GM12878 (cell line): Measurements from ENCODE around the gene DNAJC25. TPM values are rescaled to one million over a fixed set of nuclear protein-coding genes. Genes with fewer than 3 reads are reported as not detected.

Experiments
- ATAC-seq: fragments of 200-7000 bp; cut with Tn5 transposase; 3 replicates; pipeline ENCODE4 v1.9.1; 2020; ENCODE audit warnings: mild to moderate bottlenecking, moderate library complexity
- BruUV-seq: library from RNA; stranded (reverse); fragments of 400-500 nt; replicated peaks from 2 replicates; lab custom pipeline; 2021; lab: Mats Ljungman, UMichigan
- CTCF ChIA-PET: fragments of 300-600 bp; sonication (Branson Sonifier 250); formaldehyde crosslinking; extraction: SDS; loops from one replicate; lab custom pipeline; 2021; ENCODE audit warnings: inconsistent platforms; lab: Yijun Ruan, JAX
- POLR2A ChIA-PET: fragments of 350-600 bp; formaldehyde crosslinking; extraction: SDS; loops from one replicate; lab custom pipeline; 2021; ENCODE audit warnings: inconsistent platforms; lab: Charles Lee
- RAD21 ChIA-PET: fragments of 300-600 bp; sonication (Branson Sonifier 250); formaldehyde crosslinking; loops from one replicate; lab custom pipeline; 2023; ENCODE audit warnings: antibody characterized with exemption; ENCODE audit not compliant: unreplicated experiment; lab: Charles Lee
- SMC1A ChIA-PET: fragments of 300-600 bp; sonication (Branson Sonifier 250); formaldehyde crosslinking; loops from one replicate; lab custom pipeline; 2023; ENCODE audit not compliant: unreplicated experiment, uncharacterized antibody; lab: Charles Lee
- DNase-seq: peaks from one replicate; pipeline ENCODE4 v3.0.0-alpha.2; 2011; ENCODE audit warnings: low read depth, low spot score
- FAIRE-seq: peaks from 3 replicates; lab custom pipeline; 2011; peaks lifted over from hg19 to GRCh38; lab: Jason Lieb, UNC
- H2AFZ ChIP-seq: 2 replicates; pipeline ENCODE4 v1.6.0; 2011; ENCODE audit warnings: low read depth, low read length, control low read depth; ENCODE audit not compliant: control insufficient read depth
- H3K27ac ChIP-seq: 2 replicates; pipeline ENCODE4 v1.5.1; 2011; ENCODE audit warnings: control low read depth; ENCODE audit not compliant: control insufficient read depth, insufficient read depth
- H3K27me3 ChIP-seq, 2 experiments: replicated peaks in 1 of 2; 2 replicates each; pipeline versions ENCODE4 v1.6.0 to v1.6.1; 2011; ENCODE audit warnings: low read length in 1 of 2; ENCODE audit not compliant: control insufficient read depth in 2 of 2, insufficient read depth in 2 of 2
- H3K36me3 ChIP-seq, 2 experiments: 2 replicates each; pipeline ENCODE4 v1.5.1; 2011; ENCODE audit warnings: low read length in 1 of 2; ENCODE audit not compliant: control insufficient read depth in 2 of 2, insufficient read depth in 2 of 2
- H3K4me1 ChIP-seq: 2 replicates; pipeline ENCODE4 v1.6.1; 2011; ENCODE audit warnings: mild to moderate bottlenecking, low read length, moderate library complexity, mixed read lengths; ENCODE audit not compliant: control insufficient read depth, insufficient read depth
- H3K4me2 ChIP-seq: 2 replicates; pipeline ENCODE4 v1.6.0; 2011; ENCODE audit warnings: control low read depth; ENCODE audit not compliant: control insufficient read depth, insufficient read depth
- H3K4me3 ChIP-seq: fragments of 200-600 bp; sonication (generic); 2 replicates; pipeline ENCODE4 v1.5.1; 2016
- H3K79me2 ChIP-seq: 2 replicates; pipeline ENCODE4 v1.6.0; 2011; ENCODE audit warnings: low read length; ENCODE audit not compliant: control insufficient read depth, insufficient read depth
- H3K9ac ChIP-seq: 2 replicates; pipeline ENCODE4 v1.8.0; 2011; ENCODE audit warnings: low read length, control low read depth, mixed read lengths; ENCODE audit not compliant: control insufficient read depth, insufficient read depth
- H3K9me3 ChIP-seq: replicated peaks from 3 replicates; pipeline ENCODE4 v1.5.1; 2011; ENCODE audit warnings: mild to moderate bottlenecking, low read length; ENCODE audit not compliant: control insufficient read depth, insufficient read depth
- H4K20me1 ChIP-seq: 2 replicates; pipeline ENCODE4 v1.6.0; 2011; ENCODE audit not compliant: control insufficient read depth, insufficient read depth
- BACH1 ChIP-seq: fragments of 450-650 bp; IDR thresholded peaks from 2 replicates; pipeline ENCODE4 v1.6.1; 2017; ENCODE audit warnings: mild to moderate bottlenecking, borderline replicate concordance
- CEBPB ChIP-seq, 2 experiments: fragments of 150-350 bp in 1 of 2; IDR thresholded peaks; 2 replicates each; pipeline ENCODE4 v1.6.1; 2012 to 2014; ENCODE audit warnings: low read depth in 2 of 2, low read length in 2 of 2, borderline replicate concordance in 1 of 2, inconsistent platforms in 1 of 2
- CHD1 ChIP-seq: IDR thresholded peaks from 2 replicates; pipeline ENCODE4 v1.6.1; 2012; ENCODE audit warnings: low read depth, low read length, improper control_type of control experiment
- HCFC1 ChIP-seq: fragments of 150-350 bp; IDR thresholded peaks from 2 replicates; pipeline ENCODE4 v1.6.1; 2014; ENCODE audit warnings: low read length
- KLF5 ChIP-seq: fragments of 450-650 bp; IDR thresholded peaks from 2 replicates; pipeline ENCODE4 v1.6.1; 2014; ENCODE audit warnings: mild to moderate bottlenecking; ENCODE audit not compliant: partially characterized antibody
- LARP7 ChIP-seq: fragments of 450-650 bp; IDR thresholded peaks from 2 replicates; pipeline ENCODE4 v1.6.1; 2017; ENCODE audit warnings: mild to moderate bottlenecking
- NR2C2 ChIP-seq: IDR thresholded peaks from 2 replicates; pipeline ENCODE4 v1.6.1; 2011; ENCODE audit warnings: borderline replicate concordance, low read depth; ENCODE audit not compliant: control insufficient read depth, insufficient read length
- SMAD1 ChIP-seq: fragments of 450-650 bp; IDR thresholded peaks from 2 replicates; pipeline ENCODE4 v1.6.1; 2018; ENCODE audit warnings: mild to moderate bottlenecking, low read depth; ENCODE audit not compliant: partially characterized antibody
- SRF ChIP-seq, 2 experiments: IDR thresholded peaks; 2 replicates each; pipeline ENCODE4 v1.6.1; 2011; ENCODE audit warnings: low read depth in 2 of 2, low read length in 2 of 2, mild to moderate bottlenecking in 1 of 2, moderate library complexity in 1 of 2
- ZBED1 ChIP-seq: IDR thresholded peaks from 2 replicates; pipeline ENCODE4 v1.6.1; 2016; ENCODE audit warnings: borderline replicate concordance
- ZBTB40 ChIP-seq: fragments of 450-650 bp; IDR thresholded peaks from 2 replicates; pipeline ENCODE4 v1.6.1; 2016; ENCODE audit warnings: mild to moderate bottlenecking, moderate library complexity, borderline replicate concordance
- ZNF24 ChIP-seq: fragments of 450-650 bp; IDR thresholded peaks from 2 replicates; pipeline ENCODE4 v1.6.1; 2017; ENCODE audit warnings: antibody characterized with exemption, mild to moderate bottlenecking
- WGBS: methylation state at CpG from one replicate; pipeline ENCODE4 v1.1.6; 2016; ENCODE audit warnings: low lambda C conversion rate; ENCODE audit not compliant: insufficient replicate concordance, insufficient coverage; ENCODE audit errors: missing lambda C conversion rate; 5-methylcytosine and 5-hydroxymethylcytosine counted together
- in situ Hi-C: fragments of 300-500 bp; cut with MboI; formaldehyde crosslinking; loops from 9 replicates; pipeline ENCODE4 v1.14.3; 2018; ENCODE audit warnings: mixed read lengths
- intact Hi-C: fragments of 100-400 bp; cut with micrococcal nuclease; formaldehyde crosslinking; loops from one replicate; pipeline ENCODE4 v1.14.2; 2022; ENCODE audit not compliant: unreplicated experiment
- polyA plus RNA-seq, 11 experiments: library from polyadenylated mRNA; depleted of rRNA in 4 of 11; unstranded in 6 of 11; stranded (reverse) in 5 of 11; fragments of >200 nt; fragmentation: Nextera tagmentation in 4 of 11; fragmentation: Illumina TruSeq in 1 of 11; extraction: Ambion mirVana in 4 of 11; extraction: Trizol in 1 of 11; gene quantifications; 1 replicate in 1 of 11; 2 replicates in 10 of 11; pipeline versions ENCODE4 v1.2.1 to v1.2.3, GENCODE V29; 2011 to 2016; ENCODE audit warnings: inconsistent platforms in 2 of 11, missing spikeins in 2 of 11, low read depth in 1 of 11
- total RNA-seq, 4 experiments: library from RNA; depleted of rRNA in 3 of 4; stranded (reverse); fragments of >200 nt in 3 of 4; fragmentation: Illumina TruSeq in 1 of 4; extraction: Trizol in 1 of 4; gene quantifications; 2 replicates each; pipeline versions ENCODE4 v1.2.1 to v1.2.3, GENCODE V29; 2013 to 2021

DNAJC25 gene
- total and polyA plus RNA-seq, 10 of the 15 experiments (the other 5 are each of a cell fraction or from before 2014, with no cell fraction given), result 2.4 to 6.4 (median 4.0) TPM

GRCh38 chr9:111610149-111610548, 21.0 kb upstream of the DNAJC25 start:
- H3K9me3 ChIP-seq, result no peaks in the 10 kb centered on the region
- no peak overlapping the region for H3K27ac ChIP-seq
- in situ Hi-C loops, result no loop called here
- H3K9ac ChIP-seq, result no peak overlapping the region
- no peaks in the 10 kb centered on the region for H3K4me1 ChIP-seq
- no peaks in the 10 kb centered on the region for H3K79me2 ChIP-seq
- H4K20me1 ChIP-seq, result no peaks in the 10 kb centered on the region
- ChIA-PET POLR2A (interaction anchor here (0.6 kb wide), 1 partner anchor 13 kb away, joined by 3 read pairs; no protein-coding TSS in a partner anchor), RAD21 (interaction anchor here (1.1 kb wide), 1 partner anchor 13 kb away, joined by 4 read pairs; no protein-coding TSS in a partner anchor), CTCF (interaction anchor here (1.7 kb wide), 1 partner anchor 11 kb away, joined by 6 read pairs; no protein-coding TSS in a partner anchor), SMC1A (no interaction called here)
- H3K27me3 ChIP-seq, result no peaks in the 10 kb centered on the region; a peak in 1 of 4 replicates
- FAIRE-seq (no peak), DNase-seq (no peak), ATAC-seq (no peak)
- 17% methylated on average over 5 of the region's 5 CpGs for WGBS
- BruUV-seq, result no TSS peak
- intact Hi-C loops, result no loop called here
- H2AFZ ChIP-seq, result no peak overlapping the region
- TF ChIP-seq CEBPB (IDR thresholded peaks at IDR 0.05; ENCODE audit: borderline replicate concordance in 1 of 2, low read depth in 2 of 2, low read length in 2 of 2), result no peak
- no peak for TF ChIP-seq SMAD1
- no peak for TF ChIP-seq ZBTB40
- TF ChIP-seq NR2C2, result no peak
- no peak for TF ChIP-seq KLF5
- no peak for TF ChIP-seq LARP7
- TF ChIP-seq ZBED1, result no peak
- TF ChIP-seq BACH1, result no peak
- TF ChIP-seq ZNF24, result no peak
- no peak for TF ChIP-seq CHD1
- TF ChIP-seq HCFC1, result no peak
- TF ChIP-seq SRF (IDR thresholded peaks at IDR 0.05; ENCODE audit: low read depth in 2 of 2, low read length in 2 of 2), result no peak
- H3K4me2 ChIP-seq, result no peak overlapping the region
- no peaks in the 10 kb centered on the region for H3K36me3 ChIP-seq
- H3K4me3 ChIP-seq, result no peak overlapping the region
